HepG2 (cell line): ENCODE measurements around the gene KCND3. TPM values are rescaled to one million over a fixed set of nuclear protein-coding genes. Genes with fewer than 3 reads are reported as not detected.

Source experiments
- ATAC-seq: fragments of 200-7000 bp; cut with Tn5 transposase; 3 replicates; pipeline ENCODE4 v1.9.1; 2020; ENCODE audit warnings: mild to moderate bottlenecking, moderate library complexity
- BruUV-seq: library from RNA; stranded (reverse); fragments of 400-500 nt; replicated peaks from 2 replicates; lab custom pipeline; 2021; lab: Mats Ljungman, UMichigan
- CTCF ChIA-PET: fragments of 300-600 bp; formaldehyde crosslinking; extraction: SDS; loops from one replicate; lab custom pipeline; 2021; ENCODE audit warnings: low total read pairs, inconsistent platforms, low intra/inter-chr PET ratio; lab: Yijun Ruan, JAX
- POLR2A ChIA-PET: fragments of 350-600 bp; sonication (Branson Sonifier 250); formaldehyde crosslinking; loops from one replicate; lab custom pipeline; 2020; ENCODE audit warnings: antibody characterized with exemption, inconsistent platforms; lab: Yijun Ruan, JAX
- DNase-seq: peaks from one replicate; pipeline ENCODE4 v3.0.0-alpha.2; 2015; ENCODE audit warnings: low spot score
- FAIRE-seq: peaks from 3 replicates; lab custom pipeline; 2011; peaks lifted over from hg19 to GRCh38; lab: Jason Lieb, UNC
- H2AFZ ChIP-seq: one replicate; pipeline ENCODE4 v1.6.1; 2011; ENCODE audit warnings: low read length, inconsistent platforms
- H3K27ac ChIP-seq: fragments of 300-600 bp; 3 replicates; pipeline ENCODE4 v1.8.0; 2011; ENCODE audit warnings: mixed run types, mild to moderate bottlenecking, mixed read lengths, low read length, inconsistent platforms; ENCODE audit not compliant: insufficient read depth; ENCODE audit errors: extremely low read length
- H3K27me3 ChIP-seq, 2 experiments: fragments of 200-600 bp in 1 of 2; 2 replicates in 1 of 2; 3 replicates in 1 of 2; pipeline versions ENCODE4 v1.6.0 to v1.8.0; 2011; ENCODE audit warnings: low read length in 2 of 2, mild to moderate bottlenecking in 2 of 2, moderate library complexity in 2 of 2, inconsistent platforms in 1 of 2; ENCODE audit not compliant: insufficient read depth in 2 of 2, control insufficient read depth in 1 of 2
- H3K36me3 ChIP-seq, 2 experiments: fragments of 200-600 bp in 1 of 2; replicated peaks in 1 of 2; 2 replicates in 1 of 2; 3 replicates in 1 of 2; pipeline versions ENCODE4 v1.5.1 to v1.8.0; 2011; ENCODE audit warnings: low read length in 2 of 2, inconsistent platforms in 1 of 2; ENCODE audit not compliant: insufficient read depth in 2 of 2, control insufficient read depth in 1 of 2
- H3K4me1 ChIP-seq: 2 replicates; pipeline ENCODE4 v1.5.1; 2012; ENCODE audit warnings: low read length, inconsistent platforms; ENCODE audit not compliant: insufficient read depth
- H3K4me2 ChIP-seq: 2 replicates; pipeline ENCODE4 v1.6.0; 2011; ENCODE audit warnings: low read depth, low read length, inconsistent platforms
- H3K4me3 ChIP-seq, 3 experiments: fragments of 200-600 bp in 1 of 3; sonication (generic), shearing (Covaris generic) in 1 of 3; replicated peaks in 1 of 3; 2 replicates each; pipeline ENCODE4 v1.5.1; 2011 to 2016; ENCODE audit warnings: low read length in 3 of 3, inconsistent platforms in 2 of 3, low read depth in 2 of 3, mild to moderate bottlenecking in 2 of 3, control low read depth in 1 of 3, mixed read lengths in 1 of 3; ENCODE audit not compliant: insufficient read depth in 1 of 3
- H3K79me2 ChIP-seq: one replicate; pipeline ENCODE4 v1.6.1; 2011; ENCODE audit warnings: low read length, inconsistent platforms; ENCODE audit not compliant: insufficient read depth
- H3K9ac ChIP-seq: 2 replicates; pipeline ENCODE4 v1.6.0; 2011; ENCODE audit warnings: mild to moderate bottlenecking, low read depth, low read length, inconsistent platforms; ENCODE audit not compliant: insufficient read depth
- H3K9me3 ChIP-seq: 2 replicates; pipeline ENCODE4 v1.5.1; 2012; ENCODE audit warnings: mild to moderate bottlenecking, low read length
- H4K20me1 ChIP-seq: 2 replicates; pipeline ENCODE4 v1.6.0; 2011; ENCODE audit warnings: inconsistent platforms, mild to moderate bottlenecking, low read length, moderate library complexity; ENCODE audit not compliant: insufficient read depth
- HHEX ChIP-seq: IDR thresholded peaks from 2 replicates; pipeline ENCODE4 v1.6.1; 2016; ENCODE audit warnings: control low read depth
- KDM4B ChIP-seq: sonication (generic); formaldehyde crosslinking; IDR thresholded peaks from 2 replicates; pipeline ENCODE4 v1.4.0; 2020; ENCODE audit warnings: missing genetic modification reagents
- PHB2 ChIP-seq: fragments of 450-650 bp; IDR thresholded peaks from 2 replicates; pipeline ENCODE4 v1.6.1; 2018; ENCODE audit not compliant: partially characterized antibody
- ZNF354B ChIP-seq: sonication (generic); formaldehyde crosslinking; IDR thresholded peaks from 2 replicates; pipeline ENCODE4 v1.8.0; 2022; ENCODE audit warnings: mild to moderate bottlenecking, missing genetic modification reagents
- ZNF629 ChIP-seq: sonication (generic); formaldehyde crosslinking; conservative IDR thresholded peaks from 2 replicates; pipeline ENCODE4 v1.5.0; 2020; ENCODE audit warnings: missing genetic modification reagents
- ZNF839 ChIP-seq: sonication (generic); formaldehyde crosslinking; IDR thresholded peaks from 2 replicates; pipeline ENCODE4 v1.4.0; 2020; ENCODE audit warnings: missing genetic modification reagents, mild to moderate bottlenecking, borderline replicate concordance
- ZSCAN12 ChIP-seq: sonication (generic); formaldehyde crosslinking; IDR thresholded peaks from 2 replicates; pipeline ENCODE4 v1.9.0; 2021; ENCODE audit warnings: mild to moderate bottlenecking, missing genetic modification reagents
- ZSCAN21 ChIP-seq: sonication (generic); formaldehyde crosslinking; IDR thresholded peaks from 2 replicates; pipeline ENCODE4 v1.8.0; 2022; ENCODE audit warnings: mild to moderate bottlenecking, missing genetic modification reagents, moderate library complexity, borderline replicate concordance
- WGBS: methylation state at CpG from one replicate; pipeline ENCODE4 v1.1.6; 2017; ENCODE audit warnings: low lambda C conversion rate; 5-methylcytosine and 5-hydroxymethylcytosine counted together
- in situ Hi-C: cut with HindIII; loops from 2 replicates; pipeline ENCODE4 v1.10.0; 2017; ENCODE audit warnings: low pct_unique_long_range_greater_than_20kb; ENCODE audit not compliant: extremely low pct_ligation_motif_present
- intact Hi-C: fragments of 100-400 bp; cut with micrococcal nuclease; formaldehyde crosslinking; loops from one replicate; pipeline ENCODE4 v1.10.0; 2022; ENCODE audit not compliant: unreplicated experiment
- polyA plus RNA-seq, 8 experiments: library from polyadenylated mRNA; depleted of rRNA in 3 of 8; stranded (reverse) in 7 of 8; unstranded in 1 of 8; fragments of >200 nt; fragmentation: Illumina TruSeq in 4 of 8; extraction: Trizol in 4 of 8; gene quantifications; 2 replicates each; pipeline versions ENCODE4 v1.2.1 to v1.2.3, GENCODE V29; 2011 to 2016; ENCODE audit warnings: low read depth in 4 of 8, missing spikeins in 1 of 8, mixed read lengths in 1 of 8; ENCODE audit not compliant: insufficient read depth in 1 of 8
- total RNA-seq, 5 experiments: library from RNA; depleted of rRNA; stranded (reverse); fragments of >200 nt; fragmentation: Illumina TruSeq; extraction: Trizol; gene quantifications; 2 replicates each; pipeline ENCODE4 v1.2.3, GENCODE V29; 2016; ENCODE audit warnings: low read depth in 1 of 5
- TF ChIP-seq, protein P1 (sequence below): sonication (generic); formaldehyde crosslinking; IDR thresholded peaks from 2 replicates; pipeline ENCODE4 v1.4.0; 2020; ENCODE audit warnings: missing genetic modification reagents
- TF ChIP-seq, protein P2 (sequence below): IDR thresholded peaks from 2 replicates; pipeline ENCODE4 v1.6.1; 2016; ENCODE audit warnings: low read depth, borderline replicate concordance

KCND3 gene
- total and polyA plus RNA-seq, 2 of the 13 experiments (the other 11 are each of a cell fraction or from before 2014, with no cell fraction given) = 0.04 TPM; not detected in 1

DNA sequence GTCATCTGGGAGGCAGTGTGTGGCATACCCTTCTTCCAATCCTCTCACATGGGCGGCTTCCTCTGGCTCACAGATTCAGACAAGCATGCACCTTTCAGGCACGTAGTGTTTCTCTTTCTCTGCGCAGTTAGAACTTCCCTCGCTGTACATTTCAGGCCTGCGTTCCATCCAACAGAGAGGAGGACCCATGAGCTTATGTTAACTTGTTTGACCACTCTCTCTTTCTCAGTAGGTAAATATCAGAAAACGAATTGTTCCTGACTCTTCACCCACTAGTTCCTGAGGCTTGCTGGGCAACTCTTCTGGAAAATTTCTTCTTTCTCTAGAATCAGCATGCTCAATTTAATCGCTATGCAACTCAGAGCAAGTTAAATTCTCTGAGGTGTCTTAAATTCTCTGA is 148.3 kb downstream of the KCND3 start (continued):
- TF ChIP-seq, protein P1, sequence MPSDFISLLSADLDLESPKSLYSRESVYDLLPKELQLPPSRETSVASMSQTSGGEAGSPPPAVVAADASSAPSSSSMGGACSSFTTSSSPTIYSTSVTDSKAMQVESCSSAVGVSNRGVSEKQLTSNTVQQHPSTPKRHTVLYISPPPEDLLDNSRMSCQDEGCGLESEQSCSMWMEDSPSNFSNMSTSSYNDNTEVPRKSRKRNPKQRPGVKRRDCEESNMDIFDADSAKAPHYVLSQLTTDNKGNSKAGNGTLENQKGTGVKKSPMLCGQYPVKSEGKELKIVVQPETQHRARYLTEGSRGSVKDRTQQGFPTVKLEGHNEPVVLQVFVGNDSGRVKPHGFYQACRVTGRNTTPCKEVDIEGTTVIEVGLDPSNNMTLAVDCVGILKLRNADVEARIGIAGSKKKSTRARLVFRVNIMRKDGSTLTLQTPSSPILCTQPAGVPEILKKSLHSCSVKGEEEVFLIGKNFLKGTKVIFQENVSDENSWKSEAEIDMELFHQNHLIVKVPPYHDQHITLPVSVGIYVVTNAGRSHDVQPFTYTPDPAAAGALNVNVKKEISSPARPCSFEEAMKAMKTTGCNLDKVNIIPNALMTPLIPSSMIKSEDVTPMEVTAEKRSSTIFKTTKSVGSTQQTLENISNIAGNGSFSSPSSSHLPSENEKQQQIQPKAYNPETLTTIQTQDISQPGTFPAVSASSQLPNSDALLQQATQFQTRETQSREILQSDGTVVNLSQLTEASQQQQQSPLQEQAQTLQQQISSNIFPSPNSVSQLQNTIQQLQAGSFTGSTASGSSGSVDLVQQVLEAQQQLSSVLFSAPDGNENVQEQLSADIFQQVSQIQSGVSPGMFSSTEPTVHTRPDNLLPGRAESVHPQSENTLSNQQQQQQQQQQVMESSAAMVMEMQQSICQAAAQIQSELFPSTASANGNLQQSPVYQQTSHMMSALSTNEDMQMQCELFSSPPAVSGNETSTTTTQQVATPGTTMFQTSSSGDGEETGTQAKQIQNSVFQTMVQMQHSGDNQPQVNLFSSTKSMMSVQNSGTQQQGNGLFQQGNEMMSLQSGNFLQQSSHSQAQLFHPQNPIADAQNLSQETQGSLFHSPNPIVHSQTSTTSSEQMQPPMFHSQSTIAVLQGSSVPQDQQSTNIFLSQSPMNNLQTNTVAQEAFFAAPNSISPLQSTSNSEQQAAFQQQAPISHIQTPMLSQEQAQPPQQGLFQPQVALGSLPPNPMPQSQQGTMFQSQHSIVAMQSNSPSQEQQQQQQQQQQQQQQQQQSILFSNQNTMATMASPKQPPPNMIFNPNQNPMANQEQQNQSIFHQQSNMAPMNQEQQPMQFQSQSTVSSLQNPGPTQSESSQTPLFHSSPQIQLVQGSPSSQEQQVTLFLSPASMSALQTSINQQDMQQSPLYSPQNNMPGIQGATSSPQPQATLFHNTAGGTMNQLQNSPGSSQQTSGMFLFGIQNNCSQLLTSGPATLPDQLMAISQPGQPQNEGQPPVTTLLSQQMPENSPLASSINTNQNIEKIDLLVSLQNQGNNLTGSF (CRISPR knock-in tag) = no peak
- no peak for TF ChIP-seq HHEX (CRISPR knock-in tag)
- no peak for TF ChIP-seq ZNF629 (CRISPR knock-in tag)
- no peak for TF ChIP-seq ZNF839
- TF ChIP-seq PHB2 = no peak

DNA sequence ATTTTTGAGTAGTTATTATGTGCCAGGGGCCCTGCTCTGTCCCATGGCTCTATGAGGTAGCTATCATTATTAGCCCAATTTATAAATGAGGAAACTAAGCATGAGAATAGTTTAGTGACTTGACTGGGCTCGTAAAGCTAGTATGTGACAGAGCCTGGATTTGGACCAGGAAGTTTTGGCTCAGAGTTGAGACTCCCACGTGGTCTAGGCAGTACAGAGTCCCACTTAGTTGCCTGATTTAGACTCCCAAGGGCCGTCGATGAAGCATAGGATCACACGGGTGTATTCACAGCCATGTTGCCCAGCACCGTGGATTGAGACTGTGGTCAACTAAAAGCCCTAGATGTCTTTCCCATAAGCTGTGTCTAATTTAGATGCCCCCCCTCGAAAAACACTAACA is 152.1 kb downstream of the KCND3 start:
- Histone ChIP-seq H2AFZ (no peak overlapping the region), H3K4me1 (no peaks in the 10 kb centered on the region), H3K4me2 (no peak overlapping the region), H3K79me2 (no peaks in the 10 kb centered on the region), H3K9me3 (no peaks in the 10 kb centered on the region), H3K4me3 (no peak overlapping the region), H3K36me3 (no peaks in the 10 kb centered on the region), H4K20me1 (no peaks in the 10 kb centered on the region), H3K27ac (no peak overlapping the region), H3K9ac (no peak overlapping the region), H3K27me3 (peaks cover 0 to 7% of the 10 kb centered on the region in 2 experiments; a peak in 1 of 5 replicates)
- no peak for TF ChIP-seq ZSCAN12
- no peak for TF ChIP-seq ZSCAN21 (CRISPR knock-in tag)
- TF ChIP-seq, protein P2, sequence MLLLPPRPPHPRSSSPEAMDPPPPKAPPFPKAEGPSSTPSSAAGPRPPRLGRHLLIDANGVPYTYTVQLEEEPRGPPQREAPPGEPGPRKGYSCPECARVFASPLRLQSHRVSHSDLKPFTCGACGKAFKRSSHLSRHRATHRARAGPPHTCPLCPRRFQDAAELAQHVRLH (CRISPR knock-in tag) = no peak
- TF ChIP-seq ZNF354B (CRISPR knock-in tag) = no peak
- TF ChIP-seq KDM4B = no peak
- WGBS = 20% methylated on average over 5 of the region's 7 CpGs
- intact Hi-C loops = no loop called here
- no TSS peak for BruUV-seq
- no peak for FAIRE-seq
- ChIA-PET CTCF (no interaction called here), POLR2A (no interaction called here)
- no peak for ATAC-seq
- in situ Hi-C loops = no loop called here
- no peak for DNase-seq
